Ascending aorta (tissue), 2 donors: Measurements from ENCODE around the gene CHCHD6. TPM values are rescaled to one million over a fixed set of nuclear protein-coding genes. Genes with fewer than 3 reads are reported as not detected.

Experiments
- DNase-seq, 2 donors: peaks; one replicate each; pipeline ENCODE4 v3.0.0-alpha.2; 2019; ENCODE audit warnings: low spot score in 2 of 2
- H3K27ac ChIP-seq, 2 donors: fragments of 200-600 bp; sonication (generic); one replicate each; pipeline ENCODE4 v1.5.1; 2016 to 2017; ENCODE audit warnings: mild to moderate bottlenecking in 1 of 2
- H3K27me3 ChIP-seq: fragments of 200-600 bp; sonication (generic); one replicate; pipeline ENCODE4 v1.5.1; 2017
- H3K36me3 ChIP-seq, 2 donors: fragments of 200-600 bp; sonication (generic); one replicate each; pipeline ENCODE4 v1.5.1; 2016
- H3K4me1 ChIP-seq, 2 donors: fragments of 200-600 bp; sonication (generic); one replicate each; pipeline ENCODE4 v1.5.1; 2016 to 2017; ENCODE audit warnings: mild to moderate bottlenecking in 1 of 2
- H3K4me3 ChIP-seq, 2 donors: fragments of 200-600 bp; sonication (generic); one replicate each; pipeline ENCODE4 v1.5.1; 2016 to 2017; ENCODE audit warnings: mild to moderate bottlenecking in 1 of 2
- H3K9me3 ChIP-seq, 2 donors: fragments of 200-600 bp; sonication (generic); one replicate each; pipeline ENCODE4 v1.5.1; 2016
- intact Hi-C: fragments of 100-400 bp; cut with DNase I; formaldehyde crosslinking; loops from one replicate; pipeline ENCODE4 v1.15.1; 2023
- total RNA-seq: library from RNA; depleted of rRNA; stranded (reverse); fragments of >200 nt; gene quantifications from one replicate; pipeline ENCODE4 v1.1.0, GENCODE V29; 2016
- TF ChIP-seq, protein P1 (sequence below), 3 experiments: fragments of 200-600 bp in 2 of 3; fragments of 450-650 bp in 1 of 3; sonication (generic) in 2 of 3; IDR thresholded peaks; one replicate each; pipeline ENCODE4 v1.5.1; 2016 to 2019; ENCODE audit warnings: antibody characterized with exemption in 3 of 3, mild to moderate bottlenecking in 1 of 3, moderate library complexity in 1 of 3

CHCHD6 gene
- total RNA-seq, 1 donor from 2014 or later, result 1.2 TPM

DNA sequence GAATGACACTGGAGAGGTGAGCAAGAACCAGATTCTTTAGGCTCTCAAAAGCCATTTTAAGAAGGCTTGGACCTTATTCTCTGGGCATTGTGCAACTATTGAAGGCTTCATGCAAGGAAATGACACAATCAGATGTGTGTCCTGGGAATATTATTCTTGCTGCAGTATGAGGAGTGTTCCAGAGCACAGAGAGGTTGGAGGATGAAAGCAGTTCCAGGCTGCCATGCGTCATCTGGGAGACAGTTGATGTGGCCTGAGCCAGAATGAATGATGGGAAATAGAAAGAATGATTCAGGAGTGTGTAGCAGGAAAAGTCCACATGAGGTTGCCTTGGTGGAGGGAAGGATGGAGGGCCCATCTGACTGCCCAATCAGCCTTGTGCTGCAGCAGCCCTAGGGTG lies 123.1 kb downstream of the CHCHD6 start:
- no peak overlapping the region for H3K27ac ChIP-seq
- TF ChIP-seq, protein P1, sequence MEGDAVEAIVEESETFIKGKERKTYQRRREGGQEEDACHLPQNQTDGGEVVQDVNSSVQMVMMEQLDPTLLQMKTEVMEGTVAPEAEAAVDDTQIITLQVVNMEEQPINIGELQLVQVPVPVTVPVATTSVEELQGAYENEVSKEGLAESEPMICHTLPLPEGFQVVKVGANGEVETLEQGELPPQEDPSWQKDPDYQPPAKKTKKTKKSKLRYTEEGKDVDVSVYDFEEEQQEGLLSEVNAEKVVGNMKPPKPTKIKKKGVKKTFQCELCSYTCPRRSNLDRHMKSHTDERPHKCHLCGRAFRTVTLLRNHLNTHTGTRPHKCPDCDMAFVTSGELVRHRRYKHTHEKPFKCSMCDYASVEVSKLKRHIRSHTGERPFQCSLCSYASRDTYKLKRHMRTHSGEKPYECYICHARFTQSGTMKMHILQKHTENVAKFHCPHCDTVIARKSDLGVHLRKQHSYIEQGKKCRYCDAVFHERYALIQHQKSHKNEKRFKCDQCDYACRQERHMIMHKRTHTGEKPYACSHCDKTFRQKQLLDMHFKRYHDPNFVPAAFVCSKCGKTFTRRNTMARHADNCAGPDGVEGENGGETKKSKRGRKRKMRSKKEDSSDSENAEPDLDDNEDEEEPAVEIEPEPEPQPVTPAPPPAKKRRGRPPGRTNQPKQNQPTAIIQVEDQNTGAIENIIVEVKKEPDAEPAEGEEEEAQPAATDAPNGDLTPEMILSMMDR (IDR thresholded peaks at IDR 0.05), result no peak
- intact Hi-C loops, result no loop called here

GRCh38 chr3:126828306-126828705 lies 124.3 kb downstream of the CHCHD6 start:
- no peaks in the 10 kb centered on the region for H3K27me3 ChIP-seq
- no peaks in the 10 kb centered on the region for H3K36me3 ChIP-seq
- TF ChIP-seq, protein P1 (IDR thresholded peaks at IDR 0.05), result no peak
- H3K4me1 ChIP-seq, result no peaks in the 10 kb centered on the region
- peak in 1 of 2 donors; percentile 75 for DNase-seq
- no peaks in the 10 kb centered on the region for H3K9me3 ChIP-seq
- H3K4me3 ChIP-seq, result no peak overlapping the region
- peak overlapping the region in 1 of 2 donors; percentile 37 for H3K27ac ChIP-seq
- intact Hi-C loops, result no loop called here

More for the DNA sequence above, 123.1 kb downstream of the CHCHD6 start:
- Histone ChIP-seq H3K36me3 (no peaks in the 10 kb centered on the region), H3K4me1 (no peaks in the 10 kb centered on the region), H3K9me3 (no peaks in the 10 kb centered on the region), H3K4me3 (no peak overlapping the region), H3K27me3 (no peaks in the 10 kb centered on the region)
- DNase-seq, result peak in 1 of 2 donors; percentile 72

- H3K36me3 ChIP-seq, result no peaks in the 10 kb centered on the region
- TF ChIP-seq, protein P1 (IDR thresholded peaks at IDR 0.05), result no peak
- H3K27me3 ChIP-seq, result no peaks in the 10 kb centered on the region
- no peak for DNase-seq
- no peaks in the 10 kb centered on the region for H3K4me1 ChIP-seq
- no peak overlapping the region for H3K4me3 ChIP-seq
- H3K9me3 ChIP-seq, result no peaks in the 10 kb centered on the region
- intact Hi-C loops, result no loop called here
- no peak overlapping the region for H3K27ac ChIP-seq
Observed at GRCh38 chr3:126832933-126833332, 128.9 kb downstream of the CHCHD6 start.

GRCh38 chr3:126834596-126835471 lies 130.8 kb downstream of the CHCHD6 start:
- intact Hi-C loops, result no loop called here
- Histone ChIP-seq H3K27ac (no peak overlapping the region), H3K27me3 (no peaks in the 10 kb centered on the region), H3K36me3 (peaks cover 0 to 3% of the 10 kb centered on the region in 2 donors), H3K9me3 (no peaks in the 10 kb centered on the region), H3K4me1 (no peaks in the 10 kb centered on the region), H3K4me3 (no peak overlapping the region)
- DNase-seq, result no peak
- TF ChIP-seq, protein P1 (IDR thresholded peaks at IDR 0.05), result no peak

DNA sequence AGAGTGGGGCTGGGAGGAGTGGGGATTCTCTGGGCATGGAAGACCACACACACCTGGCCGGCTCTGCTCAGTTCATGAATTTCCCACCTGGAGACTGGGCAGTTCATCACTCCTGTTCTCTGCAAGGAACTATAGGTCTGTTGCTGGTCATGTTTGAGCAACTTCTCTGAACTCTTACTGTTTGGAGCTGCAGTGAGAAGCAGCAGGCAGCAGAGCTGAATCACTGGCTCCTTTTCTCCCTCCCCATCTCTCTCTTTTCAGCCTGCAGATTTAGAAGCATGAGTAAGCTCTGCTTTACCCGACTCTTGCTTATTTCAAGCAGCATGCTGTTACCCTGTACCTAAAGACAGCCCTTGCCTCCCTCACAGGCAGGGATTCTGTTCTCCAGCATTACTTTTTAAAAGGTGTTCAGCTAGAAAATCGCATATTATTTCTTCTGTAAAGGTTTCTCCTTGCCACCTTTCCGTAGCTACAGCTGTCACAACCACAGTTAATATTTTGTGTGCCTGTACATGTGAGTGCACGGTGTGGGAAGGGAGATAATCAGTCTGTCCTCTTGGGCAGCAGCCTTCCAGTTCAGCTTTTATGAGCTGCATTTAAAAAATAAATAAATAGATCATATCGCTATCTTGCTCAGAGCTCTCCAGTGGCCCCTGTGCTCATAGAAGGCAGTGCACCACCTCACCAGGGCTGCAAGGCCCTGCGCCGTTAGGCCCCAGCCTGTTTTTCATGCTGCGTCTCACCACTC lies 131.6 kb downstream of the CHCHD6 start:
- Histone ChIP-seq H3K4me3 (no peak overlapping the region), H3K9me3 (no peaks in the 10 kb centered on the region), H3K4me1 (no peaks in the 10 kb centered on the region), H3K36me3 (peaks cover 0 to 3% of the 10 kb centered on the region in 2 donors), H3K27ac (no peak overlapping the region), H3K27me3 (no peaks in the 10 kb centered on the region)
- intact Hi-C loops, result no loop called here
- TF ChIP-seq, protein P1 (IDR thresholded peaks at IDR 0.05), result no peak
- no peak for DNase-seq
